Liver (tissue), 9 donors: ENCODE measurements around the gene ASCL2. TPM values are rescaled to one million over a fixed set of nuclear protein-coding genes. Genes with fewer than 3 reads are reported as not detected.

Source experiments
- DNase-seq: peaks from one replicate; pipeline ENCODE4 v3.0.0-alpha.2; 2017; ENCODE audit warnings: low spot score
- H3K27ac ChIP-seq, 2 donors: one replicate each; pipeline ENCODE4 v1.7.0; 2013; ENCODE audit warnings: inconsistent platforms in 2 of 2, low read length in 2 of 2, control low read depth in 1 of 2, low read depth in 1 of 2, mild to moderate bottlenecking in 1 of 2
- H3K27me3 ChIP-seq, 4 donors: one replicate each; pipeline versions ENCODE4 v1.6.1 to v1.7.0; 2013; ENCODE audit warnings: low read length in 3 of 4, inconsistent platforms in 1 of 4, mild to moderate bottlenecking in 1 of 4, moderate library complexity in 1 of 4; ENCODE audit not compliant: control insufficient read depth in 4 of 4, insufficient read depth in 4 of 4
- H3K36me3 ChIP-seq, 4 donors: one replicate each; pipeline versions ENCODE4 v1.6.1 to v1.7.0; 2013; ENCODE audit warnings: low read length in 3 of 4, mild to moderate bottlenecking in 3 of 4, low read depth in 1 of 4, moderate library complexity in 1 of 4; ENCODE audit not compliant: control insufficient read depth in 4 of 4, insufficient read depth in 3 of 4
- H3K4me1 ChIP-seq, 4 donors: one replicate each; pipeline versions ENCODE4 v1.6.1 to v1.7.0; 2013; ENCODE audit warnings: low read length in 3 of 4, mild to moderate bottlenecking in 3 of 4, moderate library complexity in 1 of 4; ENCODE audit not compliant: control insufficient read depth in 4 of 4, insufficient read depth in 4 of 4
- H3K4me3 ChIP-seq, 3 donors: one replicate each; pipeline versions ENCODE4 v1.6.1 to v1.7.0; 2013; ENCODE audit warnings: low read length in 3 of 3, control low read depth in 1 of 3, low read depth in 1 of 3, mild to moderate bottlenecking in 1 of 3
- H3K9ac ChIP-seq, 2 donors: one replicate each; pipeline ENCODE4 v1.7.0; 2013; ENCODE audit warnings: low read length in 2 of 2, mild to moderate bottlenecking in 2 of 2, moderate library complexity in 2 of 2, control low read depth in 1 of 2, low read depth in 1 of 2
- H3K9me3 ChIP-seq, 4 donors: one replicate each; pipeline versions ENCODE4 v1.6.1 to v1.7.0; 2013; ENCODE audit warnings: low read length in 3 of 4; ENCODE audit not compliant: control insufficient read depth in 4 of 4
- EGR1 ChIP-seq, 2 donors: IDR thresholded peaks; 2 replicates each; pipeline ENCODE4 v1.6.1; 2016 to 2018; ENCODE audit warnings: antibody characterized with exemption in 2 of 2, low read depth in 2 of 2
- FOXA1 ChIP-seq: IDR thresholded peaks from 2 replicates; pipeline ENCODE4 v1.6.1; 2016; ENCODE audit warnings: antibody characterized with exemption
- FOXA2 ChIP-seq: IDR thresholded peaks from 2 replicates; pipeline ENCODE4 v1.6.1; 2016; ENCODE audit warnings: antibody characterized with exemption
- GABPA ChIP-seq, 2 donors: IDR thresholded peaks in 1 of 2; conservative IDR thresholded peaks in 1 of 2; 2 replicates each; pipeline ENCODE4 v1.6.1; 2016; ENCODE audit warnings: antibody characterized with exemption in 2 of 2, mild to moderate bottlenecking in 1 of 2, moderate library complexity in 1 of 2
- HNF4A ChIP-seq, 2 donors: conservative IDR thresholded peaks; 2 replicates each; pipeline ENCODE4 v1.6.1; 2016; ENCODE audit warnings: antibody characterized with exemption in 2 of 2, mild to moderate bottlenecking in 2 of 2
- HNF4G ChIP-seq: IDR thresholded peaks from 2 replicates; pipeline ENCODE4 v1.6.1; 2016; ENCODE audit warnings: antibody characterized with exemption
- JUND ChIP-seq, 2 donors: IDR thresholded peaks; 2 replicates each; pipeline ENCODE4 v1.6.1; 2016; ENCODE audit warnings: antibody characterized with exemption in 2 of 2
- NR2F2 ChIP-seq: IDR thresholded peaks from 2 replicates; pipeline ENCODE4 v1.6.1; 2016; ENCODE audit warnings: antibody characterized with exemption
- RAD21 ChIP-seq, 2 donors: IDR thresholded peaks; 2 replicates each; pipeline ENCODE4 v1.6.1; 2016; ENCODE audit warnings: antibody characterized with exemption in 2 of 2, mild to moderate bottlenecking in 2 of 2
- RXRA ChIP-seq, 2 donors: IDR thresholded peaks; 2 replicates each; pipeline ENCODE4 v1.6.1; 2017 to 2018; ENCODE audit warnings: antibody characterized with exemption in 2 of 2, mild to moderate bottlenecking in 1 of 2
- SP1 ChIP-seq: IDR thresholded peaks from 2 replicates; pipeline ENCODE4 v1.6.1; 2018; ENCODE audit warnings: antibody characterized with exemption, mild to moderate bottlenecking
- TAF1 ChIP-seq: conservative IDR thresholded peaks from 2 replicates; pipeline ENCODE4 v1.6.1; 2016; ENCODE audit warnings: antibody characterized with exemption, mild to moderate bottlenecking
- WGBS: extraction: QIAGEN DNeasy Blood & Tissue Kit; methylation state at CpG from one replicate; pipeline ENCODE4 v1.1.7; 2013; 5-methylcytosine and 5-hydroxymethylcytosine counted together
- polyA plus RNA-seq, 2 donors: library from polyadenylated mRNA; stranded (reverse) in 1 of 2; unstranded in 1 of 2; fragments of 200-250 nt in 1 of 2; fragments of >200 nt in 1 of 2; fragmentation: Nextera tagmentation in 1 of 2; extraction: Ambion mirVana in 1 of 2; gene quantifications; one replicate each; pipeline versions ENCODE4 v1.2.1 to v1.2.3, GENCODE V29; 2013 to 2015
- total RNA-seq, 2 donors: library from RNA; depleted of rRNA; stranded (reverse); fragments of >200 nt; gene quantifications; one replicate each; pipeline ENCODE4 v1.2.3, GENCODE V29; 2014
- TF ChIP-seq, protein P1 (sequence below): fragments of 150-350 bp; IDR thresholded peaks from 2 replicates; pipeline ENCODE4 v1.5.1; 2017; ENCODE audit warnings: improper control_type of control experiment, low read depth, low read length; ENCODE audit not compliant: missing input control
- TF ChIP-seq, protein P2 (sequence below): IDR thresholded peaks from 2 replicates; pipeline ENCODE4 v1.6.1; 2016; ENCODE audit warnings: antibody characterized with exemption
- TF ChIP-seq, protein P3 (sequence below): IDR thresholded peaks from 2 replicates; pipeline ENCODE4 v1.6.1; 2016; ENCODE audit warnings: antibody characterized with exemption
- TF ChIP-seq, protein P4 (sequence below): IDR thresholded peaks from 2 replicates; pipeline ENCODE4 v1.6.1; 2016; ENCODE audit warnings: antibody characterized with exemption, mild to moderate bottlenecking
- TF ChIP-seq, protein P5 (sequence below): IDR thresholded peaks from 2 replicates; pipeline ENCODE4 v1.6.1; 2016; ENCODE audit warnings: antibody characterized with exemption
- donor health status: healthy.
- donor health status: healthy.
- donor health status: healthy.
- donor health status: healthy.
- donor health status: healthy.

Gene ASCL2
- total and polyA plus RNA-seq, 4 donors = 0.17 to 0.47 (median 0.32) TPM

DNA sequence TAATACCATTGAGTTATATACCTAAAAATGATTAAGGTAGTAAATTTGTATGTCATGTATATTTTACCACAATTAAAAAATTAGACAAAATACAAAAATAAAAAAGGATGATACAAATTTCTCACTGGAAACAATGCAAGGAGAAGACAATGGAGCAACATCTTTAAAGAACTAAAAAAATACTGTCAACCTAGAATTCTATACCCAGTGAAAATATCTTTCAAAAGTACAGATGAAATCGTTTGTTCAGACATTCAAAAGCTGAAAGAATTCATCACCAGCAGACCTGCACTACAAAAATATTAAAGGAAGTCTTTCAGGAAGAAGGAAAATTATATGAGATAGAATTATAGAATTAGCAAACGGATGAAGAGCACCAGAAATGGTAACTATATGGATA, 9.8 kb upstream of the ASCL2 start:
- TF ChIP-seq TAF1 (no peak), HNF4G (no peak), HNF4A (conservative IDR thresholded peaks at IDR 0.05) (no peak), RAD21 (IDR thresholded peaks at IDR 0.05) (no peak), RXRA (IDR thresholded peaks at IDR 0.05) (no peak), FOXA1 (no peak), FOXA2 (no peak), SP1 (no peak), EGR1 (IDR thresholded peaks at IDR 0.05; ENCODE audit: low read depth in 2 of 2) (no peak), NR2F2 (no peak)
- TF ChIP-seq, protein P1, sequence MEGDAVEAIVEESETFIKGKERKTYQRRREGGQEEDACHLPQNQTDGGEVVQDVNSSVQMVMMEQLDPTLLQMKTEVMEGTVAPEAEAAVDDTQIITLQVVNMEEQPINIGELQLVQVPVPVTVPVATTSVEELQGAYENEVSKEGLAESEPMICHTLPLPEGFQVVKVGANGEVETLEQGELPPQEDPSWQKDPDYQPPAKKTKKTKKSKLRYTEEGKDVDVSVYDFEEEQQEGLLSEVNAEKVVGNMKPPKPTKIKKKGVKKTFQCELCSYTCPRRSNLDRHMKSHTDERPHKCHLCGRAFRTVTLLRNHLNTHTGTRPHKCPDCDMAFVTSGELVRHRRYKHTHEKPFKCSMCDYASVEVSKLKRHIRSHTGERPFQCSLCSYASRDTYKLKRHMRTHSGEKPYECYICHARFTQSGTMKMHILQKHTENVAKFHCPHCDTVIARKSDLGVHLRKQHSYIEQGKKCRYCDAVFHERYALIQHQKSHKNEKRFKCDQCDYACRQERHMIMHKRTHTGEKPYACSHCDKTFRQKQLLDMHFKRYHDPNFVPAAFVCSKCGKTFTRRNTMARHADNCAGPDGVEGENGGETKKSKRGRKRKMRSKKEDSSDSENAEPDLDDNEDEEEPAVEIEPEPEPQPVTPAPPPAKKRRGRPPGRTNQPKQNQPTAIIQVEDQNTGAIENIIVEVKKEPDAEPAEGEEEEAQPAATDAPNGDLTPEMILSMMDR = no peak
- TF ChIP-seq, protein P2, sequence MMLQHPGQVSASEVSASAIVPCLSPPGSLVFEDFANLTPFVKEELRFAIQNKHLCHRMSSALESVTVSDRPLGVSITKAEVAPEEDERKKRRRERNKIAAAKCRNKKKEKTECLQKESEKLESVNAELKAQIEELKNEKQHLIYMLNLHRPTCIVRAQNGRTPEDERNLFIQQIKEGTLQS = no peak
- TF ChIP-seq, protein P3, sequence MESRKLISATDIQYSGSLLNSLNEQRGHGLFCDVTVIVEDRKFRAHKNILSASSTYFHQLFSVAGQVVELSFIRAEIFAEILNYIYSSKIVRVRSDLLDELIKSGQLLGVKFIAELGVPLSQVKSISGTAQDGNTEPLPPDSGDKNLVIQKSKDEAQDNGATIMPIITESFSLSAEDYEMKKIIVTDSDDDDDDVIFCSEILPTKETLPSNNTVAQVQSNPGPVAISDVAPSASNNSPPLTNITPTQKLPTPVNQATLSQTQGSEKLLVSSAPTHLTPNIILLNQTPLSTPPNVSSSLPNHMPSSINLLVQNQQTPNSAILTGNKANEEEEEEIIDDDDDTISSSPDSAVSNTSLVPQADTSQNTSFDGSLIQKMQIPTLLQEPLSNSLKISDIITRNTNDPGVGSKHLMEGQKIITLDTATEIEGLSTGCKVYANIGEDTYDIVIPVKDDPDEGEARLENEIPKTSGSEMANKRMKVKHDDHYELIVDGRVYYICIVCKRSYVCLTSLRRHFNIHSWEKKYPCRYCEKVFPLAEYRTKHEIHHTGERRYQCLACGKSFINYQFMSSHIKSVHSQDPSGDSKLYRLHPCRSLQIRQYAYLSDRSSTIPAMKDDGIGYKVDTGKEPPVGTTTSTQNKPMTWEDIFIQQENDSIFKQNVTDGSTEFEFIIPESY = no peak
- no peaks in the 10 kb centered on the region for H3K9me3 ChIP-seq
- H3K36me3 ChIP-seq = no peaks in the 10 kb centered on the region
- H3K4me3 ChIP-seq = no peak overlapping the region
- H3K9ac ChIP-seq = no peak overlapping the region
- H3K27ac ChIP-seq = no peak overlapping the region
- no peak for DNase-seq
- no peaks in the 10 kb centered on the region for H3K4me1 ChIP-seq
- WGBS = 69% methylated on average over 2 of the region's 2 CpGs
- H3K27me3 ChIP-seq = no peaks in the 10 kb centered on the region

DNA sequence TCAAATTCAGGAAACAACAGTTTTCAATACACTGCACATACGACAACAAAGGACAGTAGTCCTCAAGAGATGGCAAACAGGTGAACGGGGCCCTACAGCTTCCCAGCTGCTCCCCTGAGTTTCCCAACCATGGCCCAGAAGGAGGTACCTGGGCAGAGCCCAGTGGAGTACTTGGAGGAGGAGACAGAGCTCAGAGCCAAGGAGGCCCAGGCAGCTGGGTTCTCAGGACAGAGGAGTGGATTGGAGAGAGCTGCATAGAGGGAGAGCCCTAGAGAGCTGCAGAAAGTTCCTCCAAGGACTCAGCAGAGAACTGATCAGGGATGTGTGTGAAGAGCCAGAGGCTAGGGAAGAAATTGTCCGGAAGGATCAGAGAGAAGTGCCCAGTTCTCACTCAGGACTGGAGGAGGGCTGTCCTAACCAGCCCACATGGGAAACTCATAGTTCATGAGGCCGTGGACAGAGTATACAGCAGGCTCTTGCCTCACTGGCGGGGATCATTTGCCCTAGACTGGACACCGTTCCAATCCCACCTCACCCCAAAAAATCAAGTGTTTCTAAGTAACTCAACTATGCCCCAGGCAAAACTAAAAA, 7.6 kb upstream of the ASCL2 start:
- no peaks in the 10 kb centered on the region for H3K4me1 ChIP-seq
- peak; percentile 17 for DNase-seq
- WGBS = 82% methylated on average over 6 of the region's 6 CpGs
- H3K9ac ChIP-seq = no peak overlapping the region
- H3K36me3 ChIP-seq = no peaks in the 10 kb centered on the region
- H3K9me3 ChIP-seq = no peaks in the 10 kb centered on the region
- H3K27me3 ChIP-seq = no peaks in the 10 kb centered on the region
- no peak overlapping the region for H3K4me3 ChIP-seq
- H3K27ac ChIP-seq = no peak overlapping the region
- TF ChIP-seq FOXA2 (no peak), RXRA (IDR thresholded peaks at IDR 0.05) (no peak), HNF4A (conservative IDR thresholded peaks at IDR 0.05) (no peak), FOXA1 (no peak), JUND (IDR thresholded peaks at IDR 0.05) (no peak), NR2F2 (no peak), EGR1 (IDR thresholded peaks at IDR 0.05; ENCODE audit: low read depth in 2 of 2) (no peak), RAD21 (IDR thresholded peaks at IDR 0.05) (no peak), GABPA (IDR thresholded peaks at IDR 0.05 in 1 of 2, conservative IDR thresholded peaks at IDR 0.05 in 1 of 2) (no peak), TAF1 (no peak), SP1 (no peak)
- TF ChIP-seq, protein P4, sequence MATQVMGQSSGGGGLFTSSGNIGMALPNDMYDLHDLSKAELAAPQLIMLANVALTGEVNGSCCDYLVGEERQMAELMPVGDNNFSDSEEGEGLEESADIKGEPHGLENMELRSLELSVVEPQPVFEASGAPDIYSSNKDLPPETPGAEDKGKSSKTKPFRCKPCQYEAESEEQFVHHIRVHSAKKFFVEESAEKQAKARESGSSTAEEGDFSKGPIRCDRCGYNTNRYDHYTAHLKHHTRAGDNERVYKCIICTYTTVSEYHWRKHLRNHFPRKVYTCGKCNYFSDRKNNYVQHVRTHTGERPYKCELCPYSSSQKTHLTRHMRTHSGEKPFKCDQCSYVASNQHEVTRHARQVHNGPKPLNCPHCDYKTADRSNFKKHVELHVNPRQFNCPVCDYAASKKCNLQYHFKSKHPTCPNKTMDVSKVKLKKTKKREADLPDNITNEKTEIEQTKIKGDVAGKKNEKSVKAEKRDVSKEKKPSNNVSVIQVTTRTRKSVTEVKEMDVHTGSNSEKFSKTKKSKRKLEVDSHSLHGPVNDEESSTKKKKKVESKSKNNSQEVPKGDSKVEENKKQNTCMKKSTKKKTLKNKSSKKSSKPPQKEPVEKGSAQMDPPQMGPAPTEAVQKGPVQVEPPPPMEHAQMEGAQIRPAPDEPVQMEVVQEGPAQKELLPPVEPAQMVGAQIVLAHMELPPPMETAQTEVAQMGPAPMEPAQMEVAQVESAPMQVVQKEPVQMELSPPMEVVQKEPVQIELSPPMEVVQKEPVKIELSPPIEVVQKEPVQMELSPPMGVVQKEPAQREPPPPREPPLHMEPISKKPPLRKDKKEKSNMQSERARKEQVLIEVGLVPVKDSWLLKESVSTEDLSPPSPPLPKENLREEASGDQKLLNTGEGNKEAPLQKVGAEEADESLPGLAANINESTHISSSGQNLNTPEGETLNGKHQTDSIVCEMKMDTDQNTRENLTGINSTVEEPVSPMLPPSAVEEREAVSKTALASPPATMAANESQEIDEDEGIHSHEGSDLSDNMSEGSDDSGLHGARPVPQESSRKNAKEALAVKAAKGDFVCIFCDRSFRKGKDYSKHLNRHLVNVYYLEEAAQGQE = no peak
- TF ChIP-seq, protein P5, sequence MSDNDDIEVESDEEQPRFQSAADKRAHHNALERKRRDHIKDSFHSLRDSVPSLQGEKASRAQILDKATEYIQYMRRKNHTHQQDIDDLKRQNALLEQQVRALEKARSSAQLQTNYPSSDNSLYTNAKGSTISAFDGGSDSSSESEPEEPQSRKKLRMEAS = no peak
- TF ChIP-seq, protein P3 = no peak
- TF ChIP-seq, protein P1 = no peak
